ENCODE results near the gene SLC2A4RG. TPM values are rescaled to one million over a fixed set of nuclear protein-coding genes. Genes with fewer than 3 reads are reported as not detected.

The SLC2A4RG gene
- total and polyA plus RNA-seq, 2 of the 13 experiments (the other 11 are each of a cell fraction or from before 2014, with no cell fraction given) = 91.4 to 95.9 TPM

GRCh38 chr20:63706852-63707557 lies 32.6 kb upstream of the SLC2A4RG start (continued):
- TF ChIP-seq JUND (CRISPR knock-in tag; IDR thresholded peaks at IDR 0.05) (no peak), MEIS1 (CRISPR knock-in tag; IDR thresholded peaks at IDR 0.05; ENCODE audit: borderline replicate concordance) (peak; percentile 76), KDM4B (CRISPR knock-in tag; IDR thresholded peaks at IDR 0.05) (peak; percentile 69; the same call in 1 of the 2 replicates), MAZ (IDR thresholded peaks at IDR 0.05; ENCODE audit: borderline replicate concordance, low read depth, low read length) (peak; percentile 30; the same call in 1 of the 2 replicates), MAZ (CRISPR knock-in tag; IDR thresholded peaks at IDR 0.05; ENCODE audit: low read depth) (no peak), NFE2 (CRISPR knock-in tag; IDR thresholded peaks at IDR 0.05) (no peak), NFYB (CRISPR knock-in tag; IDR thresholded peaks at IDR 0.05) (no peak), ZNF350 (CRISPR knock-in tag; IDR thresholded peaks at IDR 0.05; ENCODE audit: borderline replicate concordance, low read depth) (no peak; the same call in none of the 2 replicates), XRCC5 (optimal IDR thresholded peaks at IDR 0.05; ENCODE audit: low read length) (no peak), NFE2L2 (IDR thresholded peaks at IDR 0.05; ENCODE audit: low read length) (no peak), ZNF660 (CRISPR knock-in tag; IDR thresholded peaks at IDR 0.05; ENCODE audit: borderline replicate concordance, low read depth) (no peak), EP300 (IDR thresholded peaks at IDR 0.05; ENCODE audit: low read depth in 2 of 2, low read length in 2 of 2) (no peak), EP300 (CRISPR knock-in tag; IDR thresholded peaks at IDR 0.05; ENCODE audit: borderline replicate concordance) (no peak; the same call in none of the 2 replicates), TARDBP (CRISPR knock-in tag; IDR thresholded peaks at IDR 0.05) (no peak; the same call in 1 of the 2 replicates)
- TF ChIP-seq, protein P1, sequence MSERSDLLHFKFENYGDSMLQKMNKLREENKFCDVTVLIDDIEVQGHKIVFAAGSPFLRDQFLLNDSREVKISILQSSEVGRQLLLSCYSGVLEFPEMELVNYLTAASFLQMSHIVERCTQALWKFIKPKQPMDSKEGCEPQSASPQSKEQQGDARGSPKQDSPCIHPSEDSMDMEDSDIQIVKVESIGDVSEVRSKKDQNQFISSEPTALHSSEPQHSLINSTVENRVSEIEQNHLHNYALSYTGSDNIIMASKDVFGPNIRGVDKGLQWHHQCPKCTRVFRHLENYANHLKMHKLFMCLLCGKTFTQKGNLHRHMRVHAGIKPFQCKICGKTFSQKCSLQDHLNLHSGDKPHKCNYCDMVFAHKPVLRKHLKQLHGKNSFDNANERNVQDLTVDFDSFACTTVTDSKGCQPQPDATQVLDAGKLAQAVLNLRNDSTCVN (CRISPR knock-in tag; IDR thresholded peaks at IDR 0.05; ENCODE audit: borderline replicate concordance) = no peak
- TF ChIP-seq, protein P2, sequence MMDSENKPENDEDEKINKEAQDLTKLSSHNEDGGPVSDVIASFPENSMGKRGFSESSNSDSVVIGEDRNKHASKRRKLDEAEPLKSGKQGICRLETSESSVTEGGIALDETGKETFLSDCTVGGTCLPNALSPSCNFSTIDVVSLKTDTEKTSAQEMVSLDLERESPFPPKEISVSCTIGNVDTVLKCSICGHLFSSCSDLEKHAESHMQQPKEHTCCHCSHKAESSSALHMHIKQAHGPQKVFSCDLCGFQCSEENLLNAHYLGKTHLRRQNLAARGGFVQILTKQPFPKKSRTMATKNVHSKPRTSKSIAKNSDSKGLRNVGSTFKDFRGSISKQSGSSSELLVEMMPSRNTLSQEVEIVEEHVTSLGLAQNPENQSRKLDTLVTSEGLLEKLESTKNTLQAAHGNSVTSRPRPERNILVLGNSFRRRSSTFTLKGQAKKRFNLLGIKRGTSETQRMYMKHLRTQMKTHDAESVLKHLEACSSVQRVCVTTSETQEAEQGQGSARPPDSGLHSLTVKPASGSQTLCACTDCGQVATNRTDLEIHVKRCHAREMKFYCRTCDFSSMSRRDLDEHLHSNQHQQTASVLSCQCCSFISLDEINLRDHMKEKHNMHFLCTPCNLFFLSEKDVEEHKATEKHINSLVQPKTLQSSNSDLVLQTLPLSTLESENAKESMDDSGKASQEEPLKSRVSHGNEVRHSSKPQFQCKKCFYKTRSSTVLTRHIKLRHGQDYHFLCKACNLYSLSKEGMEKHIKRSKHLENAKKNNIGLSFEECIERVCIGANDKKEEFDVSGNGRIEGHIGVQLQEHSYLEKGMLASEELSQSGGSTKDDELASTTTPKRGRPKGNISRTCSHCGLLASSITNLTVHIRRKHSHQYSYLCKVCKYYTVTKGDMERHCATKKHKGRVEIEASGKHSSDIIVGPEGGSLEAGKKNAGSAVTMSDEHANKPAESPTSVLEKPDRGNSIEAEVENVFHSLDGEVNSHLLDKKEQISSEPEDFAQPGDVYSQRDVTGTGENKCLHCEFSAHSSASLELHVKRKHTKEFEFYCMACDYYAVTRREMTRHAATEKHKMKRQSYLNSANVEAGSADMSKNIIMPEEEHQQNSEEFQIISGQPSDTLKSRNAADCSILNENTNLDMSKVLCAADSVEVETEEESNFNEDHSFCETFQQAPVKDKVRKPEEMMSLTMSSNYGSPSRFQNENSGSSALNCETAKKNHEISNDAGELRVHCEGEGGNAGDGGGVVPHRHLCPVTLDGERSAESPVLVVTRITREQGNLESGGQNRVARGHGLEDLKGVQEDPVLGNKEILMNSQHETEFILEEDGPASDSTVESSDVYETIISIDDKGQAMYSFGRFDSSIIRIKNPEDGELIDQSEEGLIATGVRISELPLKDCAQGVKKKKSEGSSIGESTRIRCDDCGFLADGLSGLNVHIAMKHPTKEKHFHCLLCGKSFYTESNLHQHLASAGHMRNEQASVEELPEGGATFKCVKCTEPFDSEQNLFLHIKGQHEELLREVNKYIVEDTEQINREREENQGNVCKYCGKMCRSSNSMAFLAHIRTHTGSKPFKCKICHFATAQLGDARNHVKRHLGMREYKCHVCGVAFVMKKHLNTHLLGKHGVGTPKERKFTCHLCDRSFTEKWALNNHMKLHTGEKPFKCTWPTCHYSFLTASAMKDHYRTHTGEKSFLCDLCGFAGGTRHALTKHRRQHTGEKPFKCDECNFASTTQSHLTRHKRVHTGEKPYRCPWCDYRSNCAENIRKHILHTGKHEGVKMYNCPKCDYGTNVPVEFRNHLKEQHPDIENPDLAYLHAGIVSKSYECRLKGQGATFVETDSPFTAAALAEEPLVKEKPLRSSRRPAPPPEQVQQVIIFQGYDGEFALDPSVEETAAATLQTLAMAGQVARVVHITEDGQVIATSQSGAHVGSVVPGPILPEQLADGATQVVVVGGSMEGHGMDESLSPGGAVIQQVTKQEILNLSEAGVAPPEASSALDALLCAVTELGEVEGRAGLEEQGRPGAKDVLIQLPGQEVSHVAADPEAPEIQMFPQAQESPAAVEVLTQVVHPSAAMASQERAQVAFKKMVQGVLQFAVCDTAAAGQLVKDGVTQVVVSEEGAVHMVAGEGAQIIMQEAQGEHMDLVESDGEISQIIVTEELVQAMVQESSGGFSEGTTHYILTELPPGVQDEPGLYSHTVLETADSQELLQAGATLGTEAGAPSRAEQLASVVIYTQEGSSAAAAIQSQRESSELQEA (CRISPR knock-in tag; IDR thresholded peaks at IDR 0.05; ENCODE audit: not compliant biosample characterization) = no peak
- TF ChIP-seq, protein P3, sequence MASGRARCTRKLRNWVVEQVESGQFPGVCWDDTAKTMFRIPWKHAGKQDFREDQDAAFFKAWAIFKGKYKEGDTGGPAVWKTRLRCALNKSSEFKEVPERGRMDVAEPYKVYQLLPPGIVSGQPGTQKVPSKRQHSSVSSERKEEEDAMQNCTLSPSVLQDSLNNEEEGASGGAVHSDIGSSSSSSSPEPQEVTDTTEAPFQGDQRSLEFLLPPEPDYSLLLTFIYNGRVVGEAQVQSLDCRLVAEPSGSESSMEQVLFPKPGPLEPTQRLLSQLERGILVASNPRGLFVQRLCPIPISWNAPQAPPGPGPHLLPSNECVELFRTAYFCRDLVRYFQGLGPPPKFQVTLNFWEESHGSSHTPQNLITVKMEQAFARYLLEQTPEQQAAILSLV (CRISPR knock-in tag; IDR thresholded peaks at IDR 0.05; ENCODE audit: borderline replicate concordance) = peak; percentile 60; the same call in 1 of the 2 replicates

All from HepG2 (cell line).